Fibroblast of lung (primary cell): ENCODE measurements around the gene HPCAL1.

ENCODE experiments used
- EZH2 ChIP-seq: IDR thresholded peaks from 2 replicates; pipeline ENCODE4 v1.5.1; 2012; ENCODE audit warnings: low read length, control low read depth, mild to moderate bottlenecking; ENCODE audit errors: missing control alignments
- TF ChIP-seq, protein P1 (sequence below), 2 donors: IDR thresholded peaks in 1 of 2; conservative IDR thresholded peaks in 1 of 2; 1 replicate in 1 of 2; 2 replicates in 1 of 2; pipeline ENCODE4 v1.5.1; 2011 to 2012; ENCODE audit warnings: low read length in 2 of 2, control low read depth in 1 of 2, inconsistent platforms in 1 of 2, low read depth in 1 of 2, mild to moderate bottlenecking in 1 of 2

- TF ChIP-seq, protein P1, sequence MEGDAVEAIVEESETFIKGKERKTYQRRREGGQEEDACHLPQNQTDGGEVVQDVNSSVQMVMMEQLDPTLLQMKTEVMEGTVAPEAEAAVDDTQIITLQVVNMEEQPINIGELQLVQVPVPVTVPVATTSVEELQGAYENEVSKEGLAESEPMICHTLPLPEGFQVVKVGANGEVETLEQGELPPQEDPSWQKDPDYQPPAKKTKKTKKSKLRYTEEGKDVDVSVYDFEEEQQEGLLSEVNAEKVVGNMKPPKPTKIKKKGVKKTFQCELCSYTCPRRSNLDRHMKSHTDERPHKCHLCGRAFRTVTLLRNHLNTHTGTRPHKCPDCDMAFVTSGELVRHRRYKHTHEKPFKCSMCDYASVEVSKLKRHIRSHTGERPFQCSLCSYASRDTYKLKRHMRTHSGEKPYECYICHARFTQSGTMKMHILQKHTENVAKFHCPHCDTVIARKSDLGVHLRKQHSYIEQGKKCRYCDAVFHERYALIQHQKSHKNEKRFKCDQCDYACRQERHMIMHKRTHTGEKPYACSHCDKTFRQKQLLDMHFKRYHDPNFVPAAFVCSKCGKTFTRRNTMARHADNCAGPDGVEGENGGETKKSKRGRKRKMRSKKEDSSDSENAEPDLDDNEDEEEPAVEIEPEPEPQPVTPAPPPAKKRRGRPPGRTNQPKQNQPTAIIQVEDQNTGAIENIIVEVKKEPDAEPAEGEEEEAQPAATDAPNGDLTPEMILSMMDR (conservative IDR thresholded peaks at IDR 0.05 in 1 of 2, IDR thresholded peaks at IDR 0.05 in 1 of 2; ENCODE audit: low read depth in 1 of 2, low read length in 2 of 2): no peak
- no peak for TF ChIP-seq EZH2
Measured at GRCh38 chr2:10400568-10400977, 97.9 kb downstream of the HPCAL1 start.
